HepG2 (cell line): ENCODE measurements around the gene NRAS.

ENCODE experiments used
- ASH2L ChIP-seq: fragments of 300-600, 200-600 bp; sonication (generic); IDR thresholded peaks from 2 replicates; pipeline ENCODE4 v1.7.0; 2017; ENCODE audit warnings: low read depth, mild to moderate bottlenecking, moderate library complexity, mixed read lengths, low read length; ENCODE audit not compliant: insufficient read length
- ATF4 ChIP-seq, 2 experiments: fragments of 450-650 bp in 1 of 2; sonication (generic) in 1 of 2; formaldehyde crosslinking; IDR thresholded peaks; 2 replicates each; pipeline versions ENCODE4 v1.5.0 to v1.8.0; 2020 to 2022; ENCODE audit warnings: mild to moderate bottlenecking in 1 of 2, missing genetic modification reagents in 1 of 2
- BCL3 ChIP-seq: sonication (generic); formaldehyde crosslinking; IDR thresholded peaks from 2 replicates; pipeline ENCODE4 v1.5.1; 2020; ENCODE audit warnings: mild to moderate bottlenecking, missing genetic modification reagents, moderate library complexity
- CTCF ChIP-seq: sonication (generic); formaldehyde crosslinking; IDR thresholded peaks from 2 replicates; pipeline ENCODE4 v1.5.0; 2020; ENCODE audit warnings: mild to moderate bottlenecking, missing genetic modification reagents, moderate library complexity
- EHMT2 ChIP-seq: fragments of 200-600 bp; sonication (generic); IDR thresholded peaks from 2 replicates; pipeline ENCODE4 v1.7.0; 2017; ENCODE audit warnings: antibody characterized with exemption, low read depth, low read length, borderline replicate concordance
- EZH2 ChIP-seq: conservative IDR thresholded peaks from 2 replicates; pipeline ENCODE4 v1.6.1; 2012; ENCODE audit warnings: mild to moderate bottlenecking, low read depth, low read length, moderate library complexity
- MNT ChIP-seq: fragments of 450-650 bp; IDR thresholded peaks from 2 replicates; pipeline ENCODE4 v1.6.1; 2016
- PATZ1 ChIP-seq: sonication (generic); formaldehyde crosslinking; IDR thresholded peaks from 2 replicates; pipeline ENCODE4 v1.4.0; 2020; ENCODE audit warnings: missing genetic modification reagents
- POLR2AphosphoS5 ChIP-seq: IDR thresholded peaks from 2 replicates; pipeline ENCODE4 v1.6.1; 2012; ENCODE audit warnings: low read depth, low read length
- PRDM4 ChIP-seq: sonication (generic); formaldehyde crosslinking; IDR thresholded peaks from 2 replicates; pipeline ENCODE4 v1.9.0; 2021; ENCODE audit warnings: missing genetic modification reagents, borderline replicate concordance
- ZBTB33 ChIP-seq: sonication (generic); formaldehyde crosslinking; IDR thresholded peaks from 2 replicates; pipeline ENCODE4 v1.4.0; 2020; ENCODE audit warnings: missing genetic modification reagents
- ZNF232 ChIP-seq: sonication (generic); formaldehyde crosslinking; IDR thresholded peaks from 2 replicates; pipeline ENCODE4 v1.4.0; 2020; ENCODE audit warnings: missing genetic modification reagents, borderline replicate concordance
- ZNF577 ChIP-seq: sonication (generic); formaldehyde crosslinking; IDR thresholded peaks from 2 replicates; pipeline ENCODE4 v1.4.0; 2020; ENCODE audit warnings: mild to moderate bottlenecking, low read depth, missing genetic modification reagents, borderline replicate concordance
- ZSCAN9 ChIP-seq: IDR thresholded peaks from 2 replicates; pipeline ENCODE4 v1.6.1; 2016; ENCODE audit warnings: borderline replicate concordance

GRCh38 chr1:114676115-114676514 lies 40.5 kb downstream of the NRAS start:
- TF ChIP-seq CTCF (CRISPR knock-in tag) (no peak), BCL3 (CRISPR knock-in tag) (no peak), MNT (no peak), ZNF232 (CRISPR knock-in tag) (no peak), EHMT2 (no peak), EZH2 (no peak), PRDM4 (CRISPR knock-in tag) (no peak), ZBTB33 (CRISPR knock-in tag) (no peak), ZNF577 (no peak), ATF4 (CRISPR knock-in tag; IDR thresholded peaks at IDR 0.05) (no peak), POLR2AphosphoS5 (no peak), ZSCAN9 (no peak), ASH2L (no peak), PATZ1 (no peak)
